Smooth muscle cell of the brain vasculature (primary cell): ENCODE data around the gene ZNF148.

Source experiments
- DNase-seq: peaks from one replicate; pipeline ENCODE4 v3.0.0-alpha.2; 2012; ENCODE audit warnings: low read depth, low spot score

ZNF148 gene

DNA sequence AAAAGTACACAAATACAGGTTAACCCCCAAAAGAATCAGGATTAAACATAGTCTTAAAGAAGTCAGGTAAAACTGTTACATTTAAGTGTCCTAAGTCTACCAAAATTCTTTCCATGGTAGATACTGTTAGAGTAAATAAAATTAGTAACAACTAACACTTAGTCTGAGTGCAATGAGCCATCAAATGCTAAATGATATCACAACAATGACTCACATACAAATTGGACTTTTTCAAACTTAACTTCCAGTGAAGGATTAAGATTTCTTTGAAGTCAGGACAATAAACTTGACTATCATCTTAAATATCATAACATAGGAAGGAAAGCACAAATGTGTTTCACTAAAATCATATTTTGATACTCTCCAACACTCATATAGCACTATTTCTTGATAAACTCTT is 43.9 kb downstream of the ZNF148 start:
- DNase-seq, result no peak

GRCh38 chr3:125326957-125327356 is 48.2 kb downstream of the ZNF148 start:
- no peak for DNase-seq

GRCh38 chr3:125325746-125326145 is 49.4 kb downstream of the ZNF148 start:
- DNase-seq, result no peak

- DNase-seq, result no peak
Measured at GRCh38 chr3:125324341-125324740, 50.8 kb downstream of the ZNF148 start.

DNA sequence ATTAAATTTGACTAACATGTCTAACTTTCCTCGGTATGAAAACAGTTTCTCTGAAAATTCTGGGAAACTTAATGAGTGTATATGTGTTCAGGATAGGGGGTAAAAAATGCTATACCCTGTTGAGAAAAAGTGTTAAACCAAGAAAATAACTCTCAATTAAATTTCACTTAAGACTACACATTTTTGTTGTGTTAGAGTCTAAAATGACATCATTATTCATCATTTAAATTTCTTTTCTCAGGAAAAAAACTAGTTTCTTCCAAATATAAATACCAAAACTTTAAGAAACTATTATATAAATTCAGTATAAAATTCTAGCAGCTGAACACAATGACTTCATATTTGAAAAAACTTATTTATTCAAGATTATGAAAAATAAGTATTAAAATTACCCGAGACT is 52.2 kb downstream of the ZNF148 start:
- DNase-seq, result no peak

DNA sequence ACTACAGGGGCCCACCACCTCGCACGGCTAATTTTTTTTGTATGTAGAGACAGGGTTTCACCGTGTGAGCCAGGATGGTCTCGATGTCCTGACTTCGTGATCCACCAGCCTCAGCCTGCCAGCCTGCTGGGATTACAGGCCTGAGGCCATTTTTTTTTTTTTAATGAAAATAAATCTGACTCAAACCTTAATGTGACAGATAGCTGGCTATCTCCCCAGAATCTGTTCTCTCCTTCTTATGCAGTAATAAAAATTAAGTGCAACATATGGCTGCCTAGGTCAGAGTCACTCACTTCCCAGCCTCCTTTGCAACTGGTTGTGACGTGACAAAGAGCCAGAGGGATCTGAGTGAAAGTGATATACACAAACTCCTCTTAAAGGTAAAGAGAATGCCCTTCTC is 53.0 kb downstream of the ZNF148 start:
- DNase-seq, result no peak

- DNase-seq, result no peak
Measured at GRCh38 chr3:125319765-125320164, 55.4 kb downstream of the ZNF148 start.

- no peak for DNase-seq
Measured at GRCh38 chr3:125318871-125319270, 56.3 kb downstream of the ZNF148 start.

GRCh38 chr3:125318167-125318865 is 56.8 kb downstream of the ZNF148 start:
- no peak for DNase-seq

DNA sequence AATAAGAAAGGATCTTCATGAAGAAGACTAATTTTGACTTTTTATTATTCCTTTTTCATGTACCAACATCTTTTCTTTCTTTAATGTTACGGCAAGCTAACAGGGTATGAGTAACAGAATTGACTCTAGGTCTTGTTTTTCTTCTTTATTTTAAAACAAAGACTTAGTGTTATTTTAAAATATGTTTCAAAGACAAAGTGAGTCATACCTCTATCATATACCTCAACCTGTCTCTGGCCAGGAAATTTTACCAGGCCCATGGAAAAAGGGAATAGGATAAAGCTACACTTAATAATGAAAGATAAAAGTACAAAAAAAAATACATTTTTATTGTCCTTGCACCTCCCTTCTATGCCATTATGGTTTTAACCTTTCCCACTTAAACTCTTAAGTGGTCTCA is 57.4 kb downstream of the ZNF148 start:
- DNase-seq, result no peak

GRCh38 chr3:125316949-125317348 is 58.2 kb downstream of the ZNF148 start:
- DNase-seq, result no peak

DNA sequence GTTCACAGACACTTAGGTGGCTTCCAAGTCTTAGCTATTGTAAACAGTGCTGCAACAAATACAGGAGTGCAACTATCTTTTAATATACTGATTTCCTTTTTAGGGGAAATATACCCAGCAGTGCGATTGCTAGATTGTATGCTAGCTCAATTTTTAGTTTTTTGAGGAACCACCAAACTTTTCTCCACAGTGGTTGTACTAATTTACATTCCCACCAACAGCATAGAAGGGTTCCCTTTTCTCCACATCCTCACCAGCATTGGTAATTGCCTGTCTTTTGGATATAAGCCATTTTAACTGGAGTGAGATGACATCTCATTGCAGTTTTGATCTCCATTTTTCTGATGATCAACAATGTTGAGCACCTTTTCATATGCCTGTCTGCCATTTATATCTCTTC is 58.9 kb downstream of the ZNF148 start:
- DNase-seq, result no peak

GRCh38 chr3:125313060-125313635 is 62.0 kb downstream of the ZNF148 start:
- DNase-seq, result no peak

GRCh38 chr3:125310623-125311081 is 64.5 kb downstream of the ZNF148 start:
- no peak for DNase-seq

DNA sequence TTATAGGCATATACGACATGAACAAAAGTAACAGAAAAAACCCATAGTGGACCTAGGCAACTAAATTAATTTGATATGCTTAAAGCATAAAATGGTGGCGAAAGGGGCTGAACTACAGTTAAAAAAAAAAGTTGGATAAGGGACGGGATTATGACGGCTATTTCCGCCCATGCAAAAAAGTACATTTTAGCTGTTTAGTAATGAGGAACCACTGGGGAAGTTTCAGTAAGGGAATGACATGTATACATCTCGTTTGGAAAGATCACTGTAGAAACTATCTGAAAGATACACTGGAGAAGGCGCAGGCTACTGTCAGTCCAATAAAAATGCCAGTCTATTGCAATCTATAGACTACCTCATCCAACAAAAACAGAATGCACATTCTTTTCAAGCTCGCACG is 65.6 kb downstream of the ZNF148 start:
- DNase-seq, result no peak

DNA sequence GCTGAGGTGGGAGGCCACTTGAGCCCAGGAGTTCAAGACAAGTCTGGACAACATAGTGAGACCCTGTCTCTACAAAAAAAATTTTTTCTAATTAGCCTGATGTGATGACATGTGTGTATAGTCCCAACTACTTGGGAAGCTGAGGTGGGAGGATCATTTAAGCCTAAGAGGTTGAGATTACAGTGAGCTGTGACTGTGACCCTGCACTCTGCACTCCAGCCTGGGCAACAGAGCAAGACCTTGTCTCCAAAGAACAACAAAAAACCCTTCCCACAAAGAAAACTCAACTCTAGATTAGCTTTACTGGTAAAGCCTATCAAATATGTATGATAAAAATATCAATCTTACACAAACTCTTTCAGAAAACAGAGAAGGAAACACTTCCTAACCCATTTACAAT is 68.5 kb downstream of the ZNF148 start:
- DNase-seq, result no peak

- DNase-seq, result no peak
Measured at GRCh38 chr3:125302932-125303331, 72.2 kb downstream of the ZNF148 start.

GRCh38 chr3:125300416-125300815 is 74.7 kb downstream of the ZNF148 start:
- DNase-seq, result no peak

GRCh38 chr3:125294411-125294810 is 80.7 kb downstream of the ZNF148 start:
- DNase-seq, result no peak

- no peak for DNase-seq
Measured at GRCh38 chr3:125292015-125292414, 83.1 kb downstream of the ZNF148 start.

GRCh38 chr3:125289429-125289981 is 85.6 kb downstream of the ZNF148 start:
- no peak for DNase-seq

- DNase-seq, result no peak
Measured at GRCh38 chr3:125287248-125287647, 87.9 kb downstream of the ZNF148 start.

DNA sequence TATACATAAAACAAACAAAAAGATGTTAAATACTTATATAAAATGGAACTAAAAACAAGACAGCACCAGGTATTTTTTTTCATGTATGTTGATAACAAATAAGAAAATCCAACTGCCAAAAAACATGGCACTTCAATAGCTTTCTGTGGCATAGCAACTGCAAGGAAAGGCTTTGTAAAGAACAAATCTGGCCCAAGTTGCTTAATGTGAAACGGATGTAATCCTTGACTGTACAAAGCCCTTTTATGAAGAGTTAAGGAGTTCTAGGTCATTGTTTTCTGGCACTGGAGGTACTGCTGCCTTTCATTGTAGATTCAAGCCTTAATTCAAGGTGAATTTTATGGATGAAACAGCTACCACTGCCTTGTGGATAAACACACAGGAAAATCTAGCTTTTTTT is 93.7 kb downstream of the ZNF148 start:
- no peak for DNase-seq
